ENCODE measurements around the gene PKMYT1.

The PKMYT1 gene

GRCh38 chr16:2980227-2981176 is at the start of gene PKMYT1:
Gene PKMYT1, minus strand, starts transcription at chr16:2980446. Its CDS starts 789 bp downstream, at chr16:2979657.
- DNase-seq: peak; percentile 80

DNA sequence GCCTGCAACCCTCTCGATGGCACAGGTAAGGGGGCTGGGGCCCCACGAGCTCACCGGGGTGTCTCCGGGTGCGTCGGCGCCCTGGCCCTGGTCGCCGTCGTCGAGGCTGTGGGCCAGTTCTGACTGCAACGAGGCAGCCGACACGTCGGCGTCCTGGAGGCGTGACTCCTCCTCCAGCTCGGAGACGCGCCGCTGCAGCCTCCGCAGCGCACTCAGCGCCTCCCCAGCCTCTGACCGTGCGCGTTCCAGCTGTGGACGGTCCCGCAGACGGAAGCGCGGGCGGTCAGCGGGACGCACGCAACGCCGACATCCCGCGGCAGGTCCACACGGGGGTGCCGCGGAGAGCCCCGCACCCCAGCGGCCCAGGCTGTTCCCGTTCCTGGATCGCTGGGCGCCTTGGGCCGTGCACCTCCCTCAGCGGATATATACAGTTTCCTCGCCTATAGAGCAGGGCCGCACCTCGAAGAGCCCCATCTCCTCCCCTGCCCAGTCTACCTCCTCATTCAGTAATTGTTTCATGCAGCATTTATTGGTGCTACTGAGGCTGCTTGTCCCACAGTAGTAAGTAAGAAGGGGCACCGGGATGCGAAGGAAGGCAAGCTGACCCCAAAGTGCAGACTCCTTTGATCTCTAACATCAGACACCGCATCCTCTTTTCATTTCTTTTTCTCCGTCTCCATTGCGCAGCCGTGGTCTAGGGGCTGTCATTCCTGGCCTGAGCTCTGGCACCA is 49.4 kb upstream of the PKMYT1 start:
- DNase-seq: no peak

GRCh38 chr16:3028716-3029319 is 48.6 kb upstream of the PKMYT1 start:
- DNase-seq: no peak

- peak; percentile 83 for DNase-seq
These were observed 47.9 kb upstream of the PKMYT1 start for GRCh38 chr16:3027983-3028715.

GRCh38 chr16:3027489-3027795 is 47.2 kb upstream of the PKMYT1 start:
- DNase-seq: no peak

DNA sequence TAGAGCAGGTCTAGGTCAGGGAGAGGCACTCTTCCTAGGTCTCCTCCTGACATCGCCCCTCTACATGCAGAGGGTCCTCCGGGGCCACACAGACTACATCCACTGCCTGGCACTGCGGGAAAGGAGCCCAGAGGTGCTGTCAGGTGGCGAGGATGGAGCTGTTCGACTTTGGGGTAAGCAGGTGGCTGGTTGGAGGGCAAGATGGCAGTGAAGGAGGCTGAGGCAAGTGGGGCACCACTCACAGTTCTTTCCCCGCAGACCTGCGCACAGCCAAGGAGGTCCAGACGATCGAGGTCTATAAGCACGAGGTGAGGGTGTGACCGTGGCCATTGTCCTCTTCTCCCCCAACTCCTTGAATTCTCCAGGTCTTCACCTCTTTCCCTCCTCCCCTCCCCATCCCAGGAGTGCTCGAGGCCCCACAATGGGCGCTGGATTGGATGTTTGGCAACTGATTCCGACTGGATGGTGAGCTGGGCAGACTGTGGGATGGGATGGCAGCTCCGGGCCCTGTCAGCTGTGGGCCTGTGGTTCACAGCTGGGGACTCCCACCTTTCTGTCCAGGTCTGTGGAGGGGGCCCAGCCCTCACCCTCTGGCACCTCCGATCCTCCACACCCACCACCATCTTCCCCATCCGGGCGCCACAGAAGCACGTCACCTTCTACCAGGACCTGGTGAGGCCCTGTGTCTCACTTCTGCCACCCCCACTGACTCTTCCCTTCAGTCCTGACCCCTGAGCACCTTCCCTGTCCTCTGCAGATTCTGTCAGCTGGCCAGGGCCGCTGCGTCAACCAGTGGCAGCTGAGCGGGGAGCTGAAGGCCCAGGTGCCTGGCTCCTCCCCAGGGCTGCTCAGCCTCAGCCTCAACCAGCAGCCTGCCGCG is 46.6 kb upstream of the PKMYT1 start:
- no peak for DNase-seq

GRCh38 chr16:3026003-3026378 is 45.7 kb upstream of the PKMYT1 start:
- no peak for DNase-seq

GRCh38 chr16:3025032-3026002 is 45.1 kb upstream of the PKMYT1 start:
- no peak for DNase-seq

DNA sequence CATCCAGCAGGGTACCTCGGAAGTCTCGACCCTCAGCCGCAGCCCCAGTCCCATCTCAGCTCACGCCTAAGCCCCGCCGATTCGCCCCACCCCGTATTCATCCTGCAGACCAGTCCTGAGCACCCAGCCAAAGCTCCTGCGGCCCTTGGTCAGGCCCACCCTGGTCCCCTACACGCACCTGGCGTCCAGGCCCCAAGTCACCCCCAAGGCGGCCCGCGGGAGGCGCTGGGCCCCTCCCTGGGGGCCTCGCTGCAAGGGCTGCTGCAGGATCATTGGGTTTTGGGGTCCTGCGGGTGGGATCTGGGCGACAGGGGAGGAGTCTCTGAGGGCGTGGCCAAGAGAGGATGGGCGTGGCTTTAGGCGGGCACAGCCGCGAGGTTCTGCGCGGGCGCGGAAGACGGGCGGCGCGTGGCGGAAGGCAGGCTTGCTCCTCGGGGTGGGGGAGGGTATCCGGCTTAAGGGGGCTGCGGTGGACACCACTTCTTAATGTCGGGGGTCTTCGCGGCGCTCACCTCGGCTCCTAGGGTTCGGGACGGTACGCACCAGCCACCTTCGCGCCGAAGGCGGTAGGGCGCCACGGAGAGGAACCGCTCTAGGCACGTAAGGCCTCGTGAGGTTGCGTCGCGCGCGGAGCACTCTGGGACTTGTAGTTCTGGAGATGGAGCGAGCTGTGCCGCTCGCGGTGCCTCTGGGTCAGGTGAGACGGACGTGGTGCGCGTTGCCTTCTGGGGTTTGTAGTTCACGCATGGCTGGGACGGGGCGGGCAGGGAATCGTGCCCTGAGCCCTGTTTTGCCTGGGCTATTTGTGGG is 43.6 kb upstream of the PKMYT1 start, which contains the start of the genes HCFC1R1 and THOC6:
Gene HCFC1R1 (minus strand): TSS at position 274 of the 810 bp plus-strand sequence. CDS start 1 bp downstream, at position 273.
Gene THOC6 (plus strand): TSS at position 367 of the 810 bp plus-strand sequence. CDS start 292 bp downstream, at position 659.
- DNase-seq: peak; percentile 96

DNA sequence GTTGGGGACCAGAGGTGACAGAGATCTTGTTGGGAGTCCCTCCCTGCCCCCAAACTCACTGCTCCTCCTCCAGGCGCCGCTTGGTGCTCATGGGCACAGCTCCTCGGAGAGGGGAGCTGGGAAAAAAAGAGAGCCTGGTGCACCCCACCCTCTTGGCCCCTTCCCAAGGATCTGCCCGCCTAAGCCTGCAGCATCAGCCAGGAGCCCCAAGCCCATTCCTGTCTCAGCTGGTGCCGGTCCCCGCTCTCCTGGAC is 43.1 kb upstream of the PKMYT1 start:
- no peak for DNase-seq

GRCh38 chr16:3022684-3023414 is 42.6 kb upstream of the PKMYT1 start:
- DNase-seq: no peak

DNA sequence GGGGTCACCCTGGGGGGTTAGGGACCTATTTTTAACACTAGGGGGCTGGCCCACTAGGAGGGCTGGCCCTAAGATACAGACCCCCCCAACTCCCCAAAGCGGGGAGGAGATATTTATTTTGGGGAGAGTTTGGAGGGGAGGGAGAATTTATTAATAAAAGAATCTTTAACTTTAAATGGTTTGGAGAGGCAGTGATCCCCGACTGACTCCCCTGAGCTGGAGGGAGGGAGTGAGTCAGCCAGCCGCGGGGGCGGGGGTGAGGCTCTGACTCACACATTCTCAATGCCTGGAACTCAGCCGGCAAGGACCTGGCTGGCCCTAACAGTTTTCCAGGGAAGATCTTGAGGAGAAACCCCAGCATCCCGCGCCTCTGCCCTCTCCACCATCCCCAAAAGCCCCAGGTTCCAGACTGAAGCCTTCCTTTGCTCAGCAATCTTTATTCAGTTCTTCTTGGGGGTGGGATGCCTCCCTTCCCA is 42.0 kb upstream of the PKMYT1 start:
- DNase-seq: no peak

GRCh38 chr16:3021449-3022207 is 41.4 kb upstream of the PKMYT1 start:
- DNase-seq: peak; percentile 36

DNA sequence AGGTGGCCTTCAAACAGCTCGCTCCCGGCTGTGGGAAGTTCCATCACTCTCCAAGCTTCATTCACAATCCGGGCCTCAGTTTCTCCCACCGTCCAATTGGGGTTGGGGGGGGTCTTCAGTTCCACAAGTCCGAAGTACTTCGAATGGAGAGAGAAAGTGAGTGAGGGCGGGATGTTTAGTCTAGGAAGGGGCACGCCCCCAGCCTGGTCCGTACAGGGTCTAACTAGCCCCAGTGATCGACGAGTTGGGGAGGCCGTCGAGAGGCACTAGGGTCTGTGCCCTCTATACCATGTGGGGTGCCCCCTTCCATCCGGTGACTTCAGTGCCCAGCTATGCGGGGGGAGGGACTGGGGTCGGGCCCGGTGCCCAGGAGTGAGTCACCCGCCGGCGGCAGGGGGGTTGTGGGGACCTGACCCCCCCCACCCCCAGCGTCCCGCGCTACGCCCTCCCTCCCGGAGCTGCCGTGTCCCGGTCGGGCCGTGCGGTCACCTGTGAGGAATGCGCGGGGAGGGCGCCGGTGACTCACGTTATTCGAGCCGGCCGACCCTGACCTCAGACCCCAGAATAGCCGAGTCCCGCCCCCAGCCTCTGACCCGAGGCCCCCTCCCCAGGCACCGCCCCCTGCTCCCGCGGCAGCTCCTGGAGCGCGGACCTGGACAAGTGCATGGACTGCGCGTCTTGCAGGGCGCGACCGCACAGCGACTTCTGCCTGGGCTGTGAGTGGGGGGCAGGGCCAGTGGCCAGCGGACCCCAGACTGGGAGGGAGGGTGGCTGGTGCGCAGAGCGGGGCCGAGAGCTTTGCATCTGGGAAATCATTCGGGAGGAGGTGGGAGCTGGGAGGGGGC is 40.6 kb upstream of the PKMYT1 start:
- DNase-seq: peak; percentile 18

GRCh38 chr16:3020247-3020603 is 40.0 kb upstream of the PKMYT1 start, which contains the start of gene TNFRSF12A:
Gene TNFRSF12A, plus strand, starts transcription at chr16:3020368. Its CDS starts 30 bp downstream, at chr16:3020398.
- DNase-seq: peak; percentile 64

DNA sequence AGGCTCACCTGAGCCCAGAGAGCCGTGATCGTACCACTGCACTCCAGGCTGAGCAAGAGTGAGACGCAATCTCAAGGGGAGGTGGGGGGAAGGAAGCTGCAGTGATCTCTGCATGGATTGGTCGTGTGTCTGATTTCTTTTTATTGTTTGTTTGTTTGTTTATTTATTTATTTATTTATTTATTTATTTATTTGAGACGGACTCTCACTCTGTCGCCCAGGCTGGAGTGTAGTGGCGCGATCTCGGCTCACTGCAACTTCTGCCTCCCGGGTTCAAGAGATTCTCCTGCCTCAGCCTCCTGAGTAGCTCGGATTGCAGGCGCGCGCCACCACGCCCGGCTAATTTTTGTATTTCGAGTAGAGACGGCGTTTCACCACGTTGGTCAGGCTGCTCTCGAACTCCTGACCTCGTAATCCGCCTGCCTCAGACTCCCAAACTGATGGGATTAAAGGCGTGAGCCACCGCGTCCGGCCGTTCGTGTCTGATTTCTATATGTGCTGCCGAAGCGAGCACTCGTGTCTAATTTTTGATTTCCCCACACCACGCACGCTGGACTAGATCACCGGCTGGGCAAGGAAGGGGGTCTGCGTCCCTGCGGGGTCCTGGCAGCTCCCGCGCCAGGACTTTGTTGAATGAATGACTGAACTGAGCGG is 39.5 kb upstream of the PKMYT1 start:
- no peak for DNase-seq

All from NCI-H2227 treated with DMSO at 0.1 percent for 48 hours (cell line).